HEK293 (cell line): Measurements from ENCODE around the gene STIM1.

Experiments
- CTCF ChIP-seq: fragments of 450-650 bp; formaldehyde crosslinking; IDR thresholded peaks from 2 replicates; pipeline ENCODE4 v1.5.1; 2016; ENCODE audit warnings: missing biosample characterization, missing genetic modification characterization
- KLF1 ChIP-seq: fragments of 450-650 bp; formaldehyde crosslinking; IDR thresholded peaks from 2 replicates; pipeline ENCODE4 v1.5.1; 2016; ENCODE audit warnings: missing biosample characterization, missing genetic modification characterization
- YY1 ChIP-seq: fragments of 450-650 bp; formaldehyde crosslinking; IDR thresholded peaks from 2 replicates; pipeline ENCODE4 v1.5.1; 2018; ENCODE audit warnings: missing biosample characterization, missing genetic modification characterization
- ZIC2 ChIP-seq: fragments of 450-650 bp; formaldehyde crosslinking; IDR thresholded peaks from 2 replicates; pipeline ENCODE4 v1.5.1; 2016; ENCODE audit warnings: missing biosample characterization, missing genetic modification characterization
- ZNF10 ChIP-seq: fragments of 450-650 bp; formaldehyde crosslinking; IDR thresholded peaks from 2 replicates; pipeline ENCODE4 v1.5.1; 2017; ENCODE audit warnings: missing biosample characterization, missing genetic modification characterization
- ZNF138 ChIP-seq: fragments of 450-650 bp; formaldehyde crosslinking; IDR thresholded peaks from 2 replicates; pipeline ENCODE4 v1.5.1; 2016; ENCODE audit warnings: missing biosample characterization, missing genetic modification characterization, borderline replicate concordance
- ZNF16 ChIP-seq: fragments of 450-650 bp; formaldehyde crosslinking; IDR thresholded peaks from 2 replicates; pipeline ENCODE4 v1.5.1; 2016; ENCODE audit warnings: low read depth, missing biosample characterization, missing genetic modification characterization
- ZNF221 ChIP-seq: fragments of 450-650 bp; formaldehyde crosslinking; IDR thresholded peaks from 2 replicates; pipeline ENCODE4 v1.5.1; 2017; ENCODE audit warnings: missing biosample characterization, missing genetic modification characterization, borderline replicate concordance
- ZNF292 ChIP-seq: fragments of 450-650 bp; formaldehyde crosslinking; IDR thresholded peaks from 2 replicates; pipeline ENCODE4 v1.5.1; 2016; ENCODE audit warnings: low read depth, missing biosample characterization, missing genetic modification characterization, borderline replicate concordance
- ZNF423 ChIP-seq: fragments of 450-650 bp; formaldehyde crosslinking; IDR thresholded peaks from 2 replicates; pipeline ENCODE4 v1.5.1; 2016; ENCODE audit warnings: missing biosample characterization, missing genetic modification characterization
- ZNF621 ChIP-seq: fragments of 450-650 bp; formaldehyde crosslinking; IDR thresholded peaks from 2 replicates; pipeline ENCODE4 v1.5.1; 2017; ENCODE audit warnings: missing biosample characterization, missing genetic modification characterization
- ZNF701 ChIP-seq: fragments of 450-650 bp; formaldehyde crosslinking; IDR thresholded peaks from 2 replicates; pipeline ENCODE4 v1.5.1; 2016; ENCODE audit warnings: missing biosample characterization, missing genetic modification characterization
- TF ChIP-seq, protein P1 (sequence below): fragments of 450-650 bp; formaldehyde crosslinking; IDR thresholded peaks from 2 replicates; pipeline ENCODE4 v1.5.1; 2017; ENCODE audit warnings: missing biosample characterization, missing genetic modification characterization

DNA sequence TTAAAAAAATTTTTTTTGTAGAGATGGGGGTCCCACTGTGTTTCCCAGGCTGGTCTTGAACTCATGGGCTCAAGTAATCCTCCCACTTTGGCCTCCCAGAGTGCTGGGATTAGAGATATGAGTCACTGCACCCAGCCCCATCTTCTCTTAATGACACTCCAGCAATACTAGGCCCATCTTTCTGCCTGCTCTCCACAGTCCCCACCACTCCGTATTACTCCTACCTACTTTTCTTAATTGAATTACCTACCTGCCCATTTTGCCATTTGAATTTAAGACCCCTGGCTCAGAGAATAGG, 2.0 kb upstream of the STIM1 start:
- no peak for TF ChIP-seq CTCF (tag by site-specific recombination)
- no peak for TF ChIP-seq ZNF292
- TF ChIP-seq ZNF621 (tag by site-specific recombination) = no peak
- no peak for TF ChIP-seq ZIC2 (tag by site-specific recombination)
- TF ChIP-seq ZNF221 (tag by site-specific recombination) = no peak
- TF ChIP-seq ZNF16 (tag by site-specific recombination) = no peak
- TF ChIP-seq ZNF10 (tag by site-specific recombination) = no peak
- TF ChIP-seq YY1 (tag by site-specific recombination) = no peak
- TF ChIP-seq KLF1 (tag by site-specific recombination) = no peak
- TF ChIP-seq ZNF701 (tag by site-specific recombination) = no peak
- TF ChIP-seq, protein P1, sequence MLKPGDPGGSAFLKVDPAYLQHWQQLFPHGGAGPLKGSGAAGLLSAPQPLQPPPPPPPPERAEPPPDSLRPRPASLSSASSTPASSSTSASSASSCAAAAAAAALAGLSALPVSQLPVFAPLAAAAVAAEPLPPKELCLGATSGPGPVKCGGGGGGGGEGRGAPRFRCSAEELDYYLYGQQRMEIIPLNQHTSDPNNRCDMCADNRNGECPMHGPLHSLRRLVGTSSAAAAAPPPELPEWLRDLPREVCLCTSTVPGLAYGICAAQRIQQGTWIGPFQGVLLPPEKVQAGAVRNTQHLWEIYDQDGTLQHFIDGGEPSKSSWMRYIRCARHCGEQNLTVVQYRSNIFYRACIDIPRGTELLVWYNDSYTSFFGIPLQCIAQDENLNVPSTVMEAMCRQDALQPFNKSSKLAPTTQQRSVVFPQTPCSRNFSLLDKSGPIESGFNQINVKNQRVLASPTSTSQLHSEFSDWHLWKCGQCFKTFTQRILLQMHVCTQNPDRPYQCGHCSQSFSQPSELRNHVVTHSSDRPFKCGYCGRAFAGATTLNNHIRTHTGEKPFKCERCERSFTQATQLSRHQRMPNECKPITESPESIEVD (tag by site-specific recombination) = no peak
- no peak for TF ChIP-seq ZNF138
- TF ChIP-seq ZNF423 (tag by site-specific recombination) = no peak
